ENCODE measurements around the gene TENM3. TPM values are rescaled to one million over a fixed set of nuclear protein-coding genes. Genes with fewer than 3 reads are reported as not detected.

The TENM3 gene
- total RNA-seq, 2 experiments from 2014 or later: not detected

DNA sequence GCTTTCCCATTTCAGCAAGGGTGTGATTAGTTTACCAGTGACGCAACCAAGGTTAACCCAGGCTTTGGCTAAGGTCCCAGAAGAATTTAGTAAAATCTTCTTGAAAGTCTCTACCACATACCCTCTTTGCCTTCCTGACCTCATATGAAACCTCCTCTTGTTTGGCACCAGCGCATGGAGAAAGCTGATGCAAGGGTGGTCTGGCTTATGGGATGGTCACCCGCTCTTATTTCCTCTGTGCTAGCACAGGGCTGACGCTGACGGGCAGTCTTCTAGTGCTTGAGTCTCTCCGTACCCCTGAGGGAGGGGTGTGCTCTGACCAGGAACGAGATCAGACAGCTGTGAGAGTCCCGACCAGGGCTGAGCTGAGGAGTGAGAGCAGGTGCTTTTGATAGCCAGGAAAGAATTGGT, 137.6 kb downstream of the TENM3 start:
- H3K27me3 Mint-ChIP-seq: no peaks in the 10 kb centered on the region
- POLR2A ChIA-PET: no interaction called here

GRCh38 chr4:182382941-182383340, 139.7 kb downstream of the TENM3 start:
- DNase-seq (no peak), ATAC-seq (ENCODE audit: poor library complexity) (no peak)
- Histone ChIP-seq H3K36me3 (ENCODE audit: insufficient read depth, low read length) (no peaks in the 10 kb centered on the region), H3K4me1 (ENCODE audit: insufficient read depth, low read length) (no peaks in the 10 kb centered on the region), H3K4me3 (ENCODE audit: low read length) (no peak overlapping the region), H3K9me3 (ENCODE audit: control insufficient read depth in 1 of 2, insufficient read depth in 1 of 2, low read length in 2 of 2) (no peaks in the 10 kb centered on the region), H3K27me3 (ENCODE audit: control insufficient read depth in 1 of 2, insufficient read depth in 2 of 2, low read length in 2 of 2) (no peaks in the 10 kb centered on the region), H3K27ac (ENCODE audit: low read depth in 1 of 2, low read length in 2 of 2) (no peak overlapping the region)
- no peak overlapping the region for H3K4me3 Mint-ChIP-seq
- no peak for TF ChIP-seq CTCF (IDR thresholded peaks at IDR 0.05)
- no peaks in the 10 kb centered on the region for H3K36me3 Mint-ChIP-seq (ENCODE audit: low read depth)
- intact Hi-C loops (cut with DNase I, micrococcal nuclease): no loop called here
- H3K9me3 Mint-ChIP-seq: no peaks in the 10 kb centered on the region
- CTCF ChIA-PET: no interaction called here
- no peaks in the 10 kb centered on the region for H3K4me1 Mint-ChIP-seq (ENCODE audit: low read depth)
- no peak overlapping the region for H3K27ac Mint-ChIP-seq
- POLR2A ChIA-PET: no interaction called here
- no peaks in the 10 kb centered on the region for H3K27me3 Mint-ChIP-seq

More for the DNA sequence above, 137.6 kb downstream of the TENM3 start:
- Mint-ChIP-seq H3K4me3 (no peak overlapping the region), H3K9me3 (no peaks in the 10 kb centered on the region), H3K36me3 (ENCODE audit: low read depth) (no peaks in the 10 kb centered on the region), H3K27ac (no peak overlapping the region), H3K4me1 (ENCODE audit: low read depth) (no peaks in the 10 kb centered on the region)
- CTCF ChIA-PET: no interaction called here
- no peak for DNase-seq
- TF ChIP-seq CTCF (IDR thresholded peaks at IDR 0.05): no peak
- H3K4me1 ChIP-seq (ENCODE audit: insufficient read depth, low read length): no peaks in the 10 kb centered on the region
- H3K36me3 ChIP-seq (ENCODE audit: insufficient read depth, low read length): no peaks in the 10 kb centered on the region
- ATAC-seq (ENCODE audit: poor library complexity): no peak
- no peaks in the 10 kb centered on the region for H3K9me3 ChIP-seq (ENCODE audit: control insufficient read depth in 1 of 2, insufficient read depth in 1 of 2, low read length in 2 of 2)
- H3K4me3 ChIP-seq (ENCODE audit: low read length): no peak overlapping the region
- H3K27me3 ChIP-seq (ENCODE audit: control insufficient read depth in 1 of 2, insufficient read depth in 2 of 2, low read length in 2 of 2): no peaks in the 10 kb centered on the region
- H3K27ac ChIP-seq (ENCODE audit: low read depth in 1 of 2, low read length in 2 of 2): no peak overlapping the region
- intact Hi-C loops (cut with DNase I, micrococcal nuclease): no loop called here

- no peak overlapping the region for H3K27ac ChIP-seq (ENCODE audit: low read depth in 1 of 2, low read length in 2 of 2)
- Mint-ChIP-seq H3K4me3 (no peak overlapping the region), H3K4me1 (ENCODE audit: low read depth) (no peaks in the 10 kb centered on the region), H3K27me3 (no peaks in the 10 kb centered on the region), H3K27ac (no peak overlapping the region), H3K9me3 (no peaks in the 10 kb centered on the region), H3K36me3 (ENCODE audit: low read depth) (no peaks in the 10 kb centered on the region)
- CTCF ChIA-PET: no interaction called here
- no peaks in the 10 kb centered on the region for H3K27me3 ChIP-seq (ENCODE audit: control insufficient read depth in 1 of 2, insufficient read depth in 2 of 2, low read length in 2 of 2)
- no peaks in the 10 kb centered on the region for H3K36me3 ChIP-seq (ENCODE audit: insufficient read depth, low read length)
- intact Hi-C loops (cut with DNase I, micrococcal nuclease): no loop called here
- no peaks in the 10 kb centered on the region for H3K4me1 ChIP-seq (ENCODE audit: insufficient read depth, low read length)
- H3K9me3 ChIP-seq (ENCODE audit: control insufficient read depth in 1 of 2, insufficient read depth in 1 of 2, low read length in 2 of 2): peaks cover 0 to under 1% of the 10 kb centered on the region in 2 experiments
- POLR2A ChIA-PET: no interaction called here
- no peak overlapping the region for H3K4me3 ChIP-seq (ENCODE audit: low read length)
- no peak for TF ChIP-seq CTCF (IDR thresholded peaks at IDR 0.05)
- DNase-seq: no peak
- no peak for ATAC-seq (ENCODE audit: poor library complexity)
These were observed 141.5 kb downstream of the TENM3 start for GRCh38 chr4:182384631-182385091.
